NOMO-1 treated with DMSO at 0.1 percent for 48 hours (cell line): ENCODE data around the gene UPK3B.
"Not testable (repeated sequence)": the region's sequence is repeated elsewhere in the genome, so short reads cannot be mapped to it uniquely, and the experiment has no call there.

Experiments used
- DNase-seq: peaks from one replicate; lab custom pipeline; 2025; ENCODE audit not compliant: unreplicated experiment; lab: John Stamatoyannopoulos, UW

Gene UPK3B

DNA sequence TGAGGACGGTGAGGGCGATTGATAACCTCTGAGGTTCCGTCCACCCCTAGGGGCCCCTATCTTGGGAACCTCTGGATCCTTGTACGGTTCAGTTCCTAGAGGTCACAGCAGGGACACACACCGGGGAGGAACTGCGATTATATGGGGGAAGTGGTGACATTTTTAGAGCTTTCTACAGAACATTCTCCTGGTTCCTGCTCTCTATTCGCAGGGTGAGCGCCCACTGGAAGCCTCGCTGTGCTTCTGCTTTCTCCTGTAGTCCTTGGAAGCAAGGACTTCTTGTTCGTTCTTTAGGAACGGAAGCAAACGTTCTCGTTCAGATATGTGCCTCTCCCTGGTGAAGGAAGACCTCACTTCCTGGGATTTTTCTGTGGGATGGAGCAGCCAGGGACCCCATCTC, 22.4 kb upstream of the UPK3B start:
- DNase-seq: not testable (repeated sequence)

DNA sequence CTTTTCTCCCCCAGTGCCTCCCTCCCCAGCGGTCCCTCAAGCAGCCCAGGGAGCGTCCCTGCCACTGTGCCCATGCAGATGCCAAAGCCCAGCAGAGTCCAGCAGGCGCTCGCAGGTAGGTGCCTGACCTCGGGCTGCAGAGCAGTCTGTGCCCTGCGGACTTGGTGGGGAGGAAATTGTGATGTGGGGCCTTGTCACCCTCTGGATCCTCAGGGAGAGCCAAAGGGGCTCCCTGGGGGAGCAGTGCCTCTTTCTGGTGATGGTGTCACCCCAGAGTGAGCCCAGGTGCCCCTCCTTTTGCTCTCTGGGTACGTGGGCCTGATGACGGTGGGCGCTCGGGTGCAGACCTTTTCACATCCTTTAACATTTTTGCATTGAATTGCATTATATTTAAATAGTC, 18.2 kb upstream of the UPK3B start:
- not testable (repeated sequence) for DNase-seq

DNA sequence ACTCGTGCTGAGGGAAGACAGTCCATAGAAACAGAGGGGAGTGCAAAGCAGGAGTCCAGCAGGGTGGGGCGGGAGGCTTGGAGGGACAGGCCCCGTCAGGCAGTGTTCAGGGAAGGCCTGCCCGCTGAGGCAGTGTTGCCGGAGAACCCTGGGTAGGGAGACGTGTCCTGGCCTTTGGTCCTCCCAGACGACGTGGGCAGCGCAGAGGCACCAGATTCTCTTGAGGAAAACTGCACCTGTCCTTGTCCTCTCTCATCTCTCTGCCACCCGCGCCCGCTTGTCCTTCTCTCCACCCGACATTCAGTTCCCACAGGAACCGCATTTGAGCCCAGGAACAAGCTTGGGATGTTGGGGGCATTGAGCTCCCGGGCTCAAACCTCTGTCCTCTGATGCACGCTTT, 14.6 kb upstream of the UPK3B start:
- DNase-seq: not testable (repeated sequence)

DNA sequence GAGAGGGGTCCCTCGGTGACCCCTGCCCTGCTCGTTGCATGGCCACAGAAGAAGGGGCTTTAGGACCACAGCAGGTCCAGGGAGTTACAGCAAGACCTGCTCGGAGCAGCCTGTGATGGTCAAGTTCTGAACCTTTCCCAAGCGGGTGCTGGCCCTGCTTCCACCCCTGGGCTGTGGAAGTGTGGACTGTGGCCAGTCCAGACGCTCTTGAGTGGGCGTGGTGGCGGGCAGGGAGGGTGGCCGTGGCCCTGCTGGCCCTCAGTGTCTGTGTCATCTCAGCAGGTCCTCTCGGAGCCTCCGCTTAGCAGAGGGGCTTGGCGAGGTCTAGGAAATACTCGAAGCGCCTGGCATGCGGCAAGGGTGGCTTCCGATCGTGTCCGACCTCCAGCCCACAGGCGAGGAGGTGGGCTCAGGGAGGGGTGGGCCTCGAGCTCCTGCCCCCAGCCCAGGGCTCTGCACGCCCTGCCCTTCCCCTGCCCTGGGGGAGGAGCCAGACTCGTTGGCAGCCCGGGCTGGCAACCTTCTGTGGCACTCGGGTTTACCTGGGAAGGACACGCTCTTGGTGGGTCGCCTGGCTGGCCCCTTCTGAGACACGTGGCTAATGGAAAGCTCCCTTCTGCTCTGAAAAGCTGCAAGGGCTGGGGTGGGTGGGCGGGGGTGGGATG, 12.3 kb upstream of the UPK3B start:
- DNase-seq: not testable (repeated sequence)

DNA sequence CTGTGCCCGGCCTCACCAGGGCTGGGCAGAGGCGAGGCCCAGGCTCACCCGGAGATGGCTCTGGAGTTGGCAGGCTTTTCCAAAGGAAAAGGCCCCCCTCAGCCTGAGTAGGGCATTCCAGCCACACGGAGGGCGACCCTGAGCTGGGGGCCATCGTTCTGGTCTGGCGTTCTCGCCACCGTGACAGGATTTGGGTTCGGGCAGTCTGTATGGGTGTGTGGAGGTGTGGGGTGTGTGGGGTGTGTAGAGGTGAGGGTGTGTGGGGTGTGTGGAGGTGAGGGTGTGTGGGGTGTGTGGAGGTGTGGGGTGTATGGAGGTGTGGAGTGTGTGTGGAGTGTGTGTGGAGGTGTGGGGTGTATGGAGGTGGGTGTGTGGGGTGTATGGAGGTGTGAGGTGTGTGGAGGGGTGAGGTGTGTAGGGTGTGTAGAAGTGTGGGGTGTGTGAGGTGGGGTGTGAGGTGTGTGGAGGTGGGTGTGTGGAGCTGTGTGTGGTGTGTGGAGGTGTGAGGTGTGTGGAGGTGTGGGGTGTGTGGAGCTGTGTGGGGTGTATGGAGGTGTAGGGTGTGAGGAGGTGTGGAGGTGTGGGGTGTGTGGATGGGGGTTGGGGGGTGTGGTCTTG, 11.7 kb upstream of the UPK3B start:
- DNase-seq: not testable (repeated sequence)

DNA sequence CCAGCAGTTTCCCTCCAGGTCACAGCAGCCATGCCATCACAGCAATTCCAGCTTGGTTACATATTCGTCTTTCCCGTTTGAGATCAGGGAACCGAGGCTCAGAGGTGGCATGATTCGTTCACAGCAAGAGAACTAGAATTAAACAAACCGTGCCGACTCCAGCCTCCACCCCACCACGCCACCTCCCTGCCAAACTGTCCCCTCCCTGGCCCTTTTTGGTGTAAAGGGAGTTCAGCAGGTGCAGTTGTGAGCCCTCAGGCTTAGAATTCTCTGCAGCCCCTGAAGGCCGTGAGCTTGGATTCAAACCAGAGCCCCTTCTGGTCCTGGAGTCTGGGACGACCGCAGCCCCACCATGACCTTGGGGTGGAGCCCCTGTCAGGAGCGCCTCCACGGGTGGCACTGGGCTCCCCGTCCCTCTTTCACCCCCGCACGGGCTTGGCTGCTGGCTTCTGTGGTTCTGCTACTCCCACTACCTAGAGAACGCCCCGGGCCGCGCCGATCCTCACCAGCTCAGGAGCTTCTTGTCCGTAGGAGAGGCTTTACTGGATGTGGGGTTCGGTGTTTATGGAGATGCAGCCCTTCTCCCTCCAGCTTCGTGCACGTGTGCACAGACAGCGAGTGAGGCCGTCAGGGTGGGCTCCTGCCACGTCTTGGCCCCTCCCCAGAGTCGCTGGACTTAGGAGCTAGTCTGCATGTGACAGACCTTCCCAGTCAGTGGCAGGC, 11.0 kb upstream of the UPK3B start:
- not testable (repeated sequence) for DNase-seq

DNA sequence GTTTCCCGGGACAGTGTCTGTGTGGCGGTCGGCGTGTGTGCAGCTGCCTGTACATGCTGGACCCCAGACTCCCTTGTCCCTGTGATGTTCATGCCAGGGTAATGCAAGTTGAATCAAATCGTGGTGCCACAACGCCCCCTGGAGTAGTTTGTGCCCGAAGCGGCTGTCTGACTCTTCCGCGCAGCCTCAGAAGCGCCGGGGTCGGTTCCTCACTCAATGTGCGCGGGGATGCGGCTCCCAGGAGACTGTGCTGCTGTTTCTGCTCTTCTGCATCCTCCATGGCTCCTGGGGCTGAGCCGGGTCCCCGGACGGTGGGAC, 10.5 kb upstream of the UPK3B start:
- not testable (repeated sequence) for DNase-seq

DNA sequence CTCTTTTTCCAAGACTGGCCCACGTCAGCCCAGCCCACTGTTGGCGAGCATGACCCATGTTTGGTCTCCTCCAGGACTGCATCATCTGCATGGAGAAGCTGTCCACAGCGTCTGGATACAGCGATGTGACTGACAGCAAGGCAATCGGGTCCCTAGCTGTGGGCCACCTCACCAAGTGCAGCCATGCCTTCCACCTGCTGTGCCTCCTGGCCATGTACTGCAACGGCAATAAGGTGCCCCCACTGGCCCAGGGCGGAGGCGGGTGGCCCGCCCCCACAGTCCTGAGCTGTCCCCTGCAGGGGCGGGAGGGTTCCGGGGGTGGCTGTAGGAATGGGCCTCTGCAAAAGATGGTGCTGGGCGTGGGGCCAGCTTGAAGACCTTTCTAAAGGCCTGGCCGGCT, 8.1 kb upstream of the UPK3B start:
- not testable (repeated sequence) for DNase-seq

DNA sequence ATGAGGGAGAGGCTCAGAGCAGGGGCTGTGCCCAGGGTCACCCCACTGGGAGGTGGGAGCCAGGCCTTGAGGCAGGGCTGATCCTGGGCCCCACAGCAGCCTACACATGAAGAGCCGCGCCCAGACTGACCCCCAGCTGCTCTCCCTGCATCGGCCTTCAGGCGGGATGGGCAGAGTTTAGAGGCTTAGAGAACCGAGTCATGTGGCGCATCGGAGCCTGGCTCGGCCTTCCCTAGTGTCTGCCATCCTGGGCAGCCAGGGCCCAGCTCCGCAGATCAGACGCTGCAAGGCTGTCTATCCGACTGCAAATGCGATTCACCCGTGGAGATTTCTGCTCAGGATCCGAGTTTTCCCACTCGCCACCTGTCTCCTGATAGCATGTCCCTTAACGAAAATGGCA, 7.5 kb upstream of the UPK3B start:
- DNase-seq: not testable (repeated sequence)

DNA sequence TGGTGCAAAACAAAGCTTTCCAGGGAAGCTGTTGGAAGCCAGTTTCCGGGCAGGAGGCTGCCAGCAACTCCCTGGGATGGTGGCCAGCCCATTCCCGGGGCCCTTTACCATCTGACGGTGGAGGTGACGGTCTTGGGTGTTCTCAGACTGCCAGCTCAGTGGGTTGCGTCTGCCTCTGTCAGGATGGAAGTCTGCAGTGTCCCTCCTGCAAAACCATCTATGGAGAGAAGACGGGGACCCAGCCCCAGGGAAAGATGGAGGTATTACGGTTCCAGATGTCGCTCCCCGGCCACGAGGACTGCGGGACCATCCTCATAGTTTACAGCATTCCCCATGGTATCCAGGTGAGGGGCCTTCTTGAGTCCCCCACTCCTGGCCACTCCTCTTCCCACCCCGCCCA, 7.1 kb upstream of the UPK3B start:
- DNase-seq: not testable (repeated sequence)

DNA sequence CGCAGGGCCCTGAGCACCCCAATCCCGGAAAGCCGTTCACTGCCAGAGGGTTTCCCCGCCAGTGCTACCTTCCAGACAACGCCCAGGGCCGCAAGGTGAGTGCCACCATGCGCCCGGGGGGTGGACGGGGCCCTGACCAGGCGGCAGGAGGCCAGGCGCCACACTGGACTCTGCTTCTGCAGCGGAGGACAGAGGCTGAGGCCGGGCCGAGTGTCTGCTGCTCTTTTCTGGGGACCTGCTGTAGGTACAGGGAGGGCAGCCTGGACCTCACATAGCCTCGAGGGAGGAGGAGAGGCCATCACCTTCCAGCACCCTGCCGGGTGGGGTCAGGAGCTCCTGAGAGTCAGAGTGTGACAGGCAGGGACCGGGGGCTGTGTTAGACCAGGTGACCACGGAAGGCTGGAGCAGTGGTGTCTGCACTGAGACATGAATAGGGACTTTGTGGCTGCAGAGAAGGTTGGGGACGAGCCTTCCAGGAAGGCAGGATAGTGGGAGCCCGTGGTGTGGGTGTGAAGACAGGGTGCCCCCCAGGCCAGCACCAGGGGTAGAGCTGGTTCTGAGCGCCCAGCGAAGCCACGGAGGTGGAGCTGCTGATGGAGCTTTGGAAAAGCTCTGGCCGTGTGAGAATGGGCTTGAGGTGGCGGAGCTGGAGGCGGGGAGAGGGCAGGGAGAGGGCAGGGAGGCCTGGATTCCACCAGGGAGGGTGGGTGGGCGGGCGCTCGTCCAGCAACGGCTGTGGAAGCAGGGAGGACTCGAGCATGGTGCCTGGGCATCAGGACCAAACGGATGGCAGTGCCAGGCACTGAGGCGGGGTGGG, 5.8 kb upstream of the UPK3B start:
- not testable (repeated sequence) for DNase-seq

DNA sequence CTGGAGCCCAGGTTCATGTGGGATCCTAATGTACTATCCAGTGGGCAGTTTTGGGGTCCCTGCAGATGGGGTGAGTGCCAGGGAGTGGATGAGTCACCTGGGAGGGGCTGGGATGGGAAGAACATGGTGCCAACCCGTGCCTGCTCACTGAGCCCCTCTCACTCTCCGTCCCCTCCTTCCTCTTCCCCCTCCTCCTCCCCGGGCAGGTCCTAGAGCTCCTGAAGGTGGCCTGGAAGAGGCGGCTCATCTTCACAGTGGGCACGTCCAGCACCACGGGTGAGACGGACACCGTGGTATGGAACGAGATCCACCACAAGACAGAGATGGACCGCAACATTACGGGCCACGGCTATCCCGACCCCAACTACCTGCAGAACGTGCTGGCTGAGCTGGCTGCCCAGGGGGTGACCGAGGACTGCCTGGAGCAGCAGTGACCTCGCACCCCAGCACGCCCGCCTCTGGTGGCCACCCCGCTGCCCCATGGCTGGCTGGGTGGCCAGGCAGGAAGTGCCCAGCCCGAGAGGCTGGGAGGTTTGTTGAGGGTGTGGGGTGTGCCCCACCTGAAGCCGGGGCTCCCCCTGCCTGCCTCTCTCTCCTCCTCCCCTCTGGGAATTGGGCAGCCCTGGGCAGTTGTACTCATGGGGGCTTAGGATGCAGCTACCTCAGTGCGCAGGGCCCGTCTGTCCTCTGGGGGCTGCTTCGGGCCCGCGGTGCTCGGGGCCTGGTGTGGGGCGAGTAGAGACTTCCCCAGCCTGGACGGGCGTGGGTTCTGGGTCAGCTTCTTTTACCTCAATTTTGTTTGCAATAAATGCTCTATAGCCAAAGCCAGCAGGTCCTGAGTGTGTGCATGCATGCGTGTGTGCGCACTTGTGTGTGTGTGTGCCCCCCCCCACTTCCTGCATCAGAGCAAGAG, 4.9 kb upstream of the UPK3B start:
- no peak for DNase-seq

DNA sequence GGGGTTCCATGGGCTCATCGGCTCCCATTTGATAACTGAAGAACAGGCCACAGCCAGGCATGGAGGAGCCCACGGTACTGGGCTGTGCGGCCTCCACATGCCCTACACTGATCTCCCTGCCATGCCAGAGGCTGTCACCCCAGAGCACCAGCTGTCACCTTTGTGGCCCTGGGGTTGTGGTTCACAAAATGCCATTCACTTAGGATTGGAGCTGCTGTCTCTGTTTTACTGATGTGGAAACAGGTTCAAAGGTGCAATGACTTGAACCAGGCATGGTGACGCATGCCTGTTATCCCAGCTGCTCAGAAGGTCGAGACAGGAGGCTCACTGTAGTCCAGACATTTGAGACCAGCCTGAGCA, 4.3 kb upstream of the UPK3B start:
- DNase-seq: no peak

DNA sequence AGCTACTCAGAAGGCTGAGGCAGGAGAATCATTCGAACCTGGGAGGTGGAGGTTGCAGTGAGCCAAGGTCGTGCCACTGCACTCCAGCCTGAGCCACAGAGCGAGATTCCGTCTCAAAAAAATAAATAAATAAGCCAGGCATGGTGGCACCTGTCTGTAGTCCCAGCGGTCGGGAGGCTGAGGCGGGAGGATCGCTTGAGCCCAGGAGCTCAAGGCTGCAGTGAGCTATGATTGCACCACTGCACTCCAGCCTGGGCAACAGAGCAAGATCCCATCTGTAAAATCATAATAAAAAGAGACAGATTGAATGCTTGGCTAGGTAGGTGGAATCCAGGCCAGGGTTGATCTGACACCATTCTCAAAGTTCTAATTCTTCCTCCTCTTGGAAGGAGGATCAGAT, 3.7 kb upstream of the UPK3B start:
- DNase-seq: not testable (repeated sequence)

DNA sequence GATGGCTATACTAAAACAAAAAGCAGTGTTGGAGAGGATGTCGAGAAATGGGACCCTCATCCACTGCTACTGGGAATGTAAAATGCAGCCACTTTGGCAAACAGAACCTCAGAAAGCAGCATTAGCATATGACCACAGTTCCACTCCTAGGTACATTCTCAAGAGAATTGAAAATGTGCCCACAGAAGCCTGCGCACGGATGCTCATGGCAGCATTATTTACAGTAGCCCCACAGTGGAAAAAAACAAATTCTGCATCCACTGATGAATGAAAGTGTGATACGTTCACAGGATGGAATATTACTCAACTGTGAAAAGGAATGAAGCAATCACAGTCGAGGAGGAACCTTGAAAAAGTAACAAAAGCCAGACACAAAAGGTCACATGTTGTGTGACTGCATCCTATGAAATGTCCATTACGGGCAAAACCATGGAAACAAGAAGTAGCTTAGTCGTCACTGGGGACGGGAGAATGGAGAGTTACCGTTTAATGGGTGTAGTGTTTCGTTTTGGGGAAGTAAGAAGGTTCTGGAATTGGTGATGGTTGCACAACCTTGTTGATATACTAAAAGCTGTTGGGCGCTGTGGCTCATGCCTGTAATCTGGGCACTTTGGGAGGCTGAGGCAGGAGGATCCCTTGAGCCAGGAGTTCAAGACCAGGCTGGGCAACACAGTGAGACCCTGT, 2.5 kb upstream of the UPK3B start:
- peak; percentile 99 for DNase-seq

DNA sequence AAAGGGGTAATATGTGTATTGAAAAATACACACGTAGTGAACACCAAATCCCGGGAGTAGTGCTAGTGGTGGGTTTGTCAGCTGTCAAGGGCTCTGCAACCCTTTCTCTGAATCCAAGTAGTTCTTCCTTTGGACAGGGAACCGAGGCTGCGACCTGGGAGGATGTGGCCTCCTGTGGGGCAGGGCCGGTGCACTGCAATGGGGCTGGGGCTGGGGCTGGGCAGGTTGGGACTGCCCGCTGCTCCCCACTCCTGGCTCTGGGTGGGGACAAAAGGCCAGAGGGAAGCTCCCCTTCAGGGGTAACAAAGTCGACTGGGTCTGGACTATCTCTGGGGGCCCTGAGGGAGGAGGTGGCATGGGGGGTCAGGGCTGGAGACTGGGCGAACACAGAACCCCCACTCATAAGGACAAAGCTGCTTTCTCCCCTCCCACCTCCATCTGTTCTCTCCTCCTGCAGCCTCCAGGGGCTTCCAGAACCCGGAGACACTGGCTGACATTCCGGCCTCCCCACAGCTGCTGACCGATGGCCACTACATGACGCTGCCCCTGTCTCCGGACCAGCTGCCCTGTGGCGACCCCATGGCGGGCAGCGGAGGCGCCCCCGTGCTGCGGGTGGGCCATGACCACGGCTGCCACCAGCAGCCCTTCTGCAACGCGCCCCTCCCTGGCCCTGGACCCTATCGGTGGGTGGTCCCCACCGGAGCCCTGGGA, 1.0 kb downstream of the UPK3B start:
- DNase-seq: not testable (repeated sequence)

DNA sequence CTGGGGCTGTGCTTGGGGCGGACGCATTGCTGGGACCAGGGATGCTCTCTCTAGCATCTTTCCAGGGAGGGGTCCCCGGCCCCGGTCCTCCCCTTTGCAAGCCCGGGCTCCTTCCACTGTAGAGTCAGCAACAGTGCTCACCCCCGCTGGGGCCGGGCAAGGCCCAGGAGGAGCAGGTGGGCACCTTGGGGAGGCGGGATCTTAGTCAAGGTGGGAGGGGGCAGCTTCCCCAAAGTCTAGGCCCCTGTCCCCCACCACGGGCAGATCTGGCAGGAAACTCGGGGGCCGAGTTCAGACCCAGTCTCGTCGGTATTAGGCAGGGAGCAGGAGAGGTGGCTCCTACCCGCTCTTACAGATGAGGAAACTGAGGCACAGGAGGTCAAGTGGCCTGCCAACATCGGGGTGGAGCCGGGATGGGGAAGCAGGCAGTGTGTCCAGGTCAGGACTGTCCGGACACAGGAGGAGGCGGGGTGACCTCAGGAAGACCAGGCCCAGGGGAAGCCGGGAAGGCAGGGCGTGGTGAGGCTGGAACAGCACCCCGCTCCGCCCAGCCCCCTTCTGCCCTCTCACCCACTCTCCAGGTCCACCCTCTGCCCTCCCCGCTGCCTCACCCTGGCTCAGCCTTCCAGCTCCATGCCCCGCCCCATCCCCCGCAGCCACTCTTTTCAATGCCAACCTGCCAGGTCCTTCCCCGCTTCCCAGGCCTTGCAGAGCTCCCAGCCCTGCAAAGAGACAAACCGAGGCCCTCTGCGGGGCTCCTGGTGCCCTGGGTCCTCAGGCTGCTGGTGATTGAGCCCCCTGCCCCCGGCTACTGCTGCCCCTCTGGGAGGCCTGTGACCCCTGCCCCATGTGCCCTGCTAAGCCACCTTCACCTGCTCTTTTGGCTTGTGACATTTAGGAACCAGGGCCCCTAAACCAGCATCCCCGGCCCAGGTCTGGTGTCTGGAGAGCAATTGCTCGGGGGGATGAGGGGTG, 1.8 kb downstream of the UPK3B start:
- DNase-seq: not testable (repeated sequence)
